GM10266 (cell line): ENCODE measurements around the gene CASZ1.

Experiments used
- DNase-seq: peaks from one replicate; pipeline ENCODE4 v3.0.0; 2012; ENCODE audit errors: extremely low spot score
- CTCF ChIP-seq: IDR thresholded peaks from 2 replicates; pipeline ENCODE4 v1.5.1; 2012; ENCODE audit warnings: mild to moderate bottlenecking, low read depth; ENCODE audit not compliant: control insufficient read depth, insufficient read depth; ENCODE audit errors: missing control alignments

The CASZ1 gene

GRCh38 chr1:10829965-10830515 lies 33.6 kb upstream of the CASZ1 start:
- no peak for DNase-seq
- no peak for TF ChIP-seq CTCF

GRCh38 chr1:10829067-10829818 lies 32.8 kb upstream of the CASZ1 start:
- no peak for TF ChIP-seq CTCF

GRCh38 chr1:10827377-10828333 lies 31.2 kb upstream of the CASZ1 start:
- TF ChIP-seq CTCF: no peak
- DNase-seq: no peak

More at GRCh38 chr1:10829067-10829818, 32.8 kb upstream of the CASZ1 start:
- no peak for DNase-seq

GRCh38 chr1:10825592-10825991 lies 29.1 kb upstream of the CASZ1 start:
- DNase-seq: no peak
- no peak for TF ChIP-seq CTCF

- no peak for DNase-seq
- no peak for TF ChIP-seq CTCF
Measured at GRCh38 chr1:10824821-10825540, 28.5 kb upstream of the CASZ1 start.

GRCh38 chr1:10823000-10823401 lies 26.6 kb upstream of the CASZ1 start:
- TF ChIP-seq CTCF: no peak

More at GRCh38 chr1:10823000-10823401, 26.6 kb upstream of the CASZ1 start:
- DNase-seq: no peak
